ENCODE measurements around the gene EIF2D.

DNA sequence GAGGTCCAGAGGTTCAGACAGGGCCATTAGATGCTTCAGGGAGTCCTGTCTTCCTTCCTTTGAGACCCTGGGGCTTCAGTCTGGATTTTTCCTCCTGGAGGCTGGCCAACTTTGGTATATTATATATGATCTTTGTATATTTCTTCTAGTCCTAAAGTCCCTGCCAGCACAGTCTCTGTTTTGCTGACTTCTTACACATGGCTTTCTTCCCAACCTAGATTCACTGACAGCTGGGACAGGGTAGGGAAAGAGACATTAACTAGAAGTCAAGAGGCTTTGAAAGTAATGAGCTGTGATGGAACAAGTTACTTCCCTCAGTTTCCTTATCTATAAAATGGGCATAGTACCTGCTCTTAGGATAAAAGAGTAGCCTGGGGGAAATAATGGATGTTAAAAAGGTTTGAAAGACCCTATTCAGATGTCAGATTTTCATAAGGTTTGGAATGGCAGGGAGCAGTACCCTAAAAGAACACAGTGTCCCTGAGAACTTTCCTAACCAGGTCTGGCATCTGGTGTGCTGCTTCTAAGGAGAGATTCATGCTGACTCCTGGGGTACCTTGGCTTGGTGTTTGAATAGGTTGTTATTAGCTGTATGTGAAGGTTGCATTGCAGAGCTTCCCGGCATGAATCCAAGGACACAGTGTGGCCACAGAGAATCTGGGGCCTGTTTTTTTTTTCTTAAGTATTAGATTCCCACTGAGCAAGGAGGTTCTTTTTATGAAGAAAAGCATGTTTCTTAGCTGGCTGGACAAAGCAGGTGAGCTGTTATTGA is 57.4 kb downstream of the EIF2D start:
- no peak for TF ChIP-seq POLR2A (IDR thresholded peaks at IDR 0.05)
- no peak for TF ChIP-seq CTCF (IDR thresholded peaks at IDR 0.05)

All from body of pancreas (tissue), 4 donors.